ENCODE results near the gene GANC. TPM values are rescaled to one million over a fixed set of nuclear protein-coding genes. Genes with fewer than 3 reads are reported as not detected.

GANC gene
- total RNA-seq, 1 donor from 2014 or later: 17.8 TPM

DNA sequence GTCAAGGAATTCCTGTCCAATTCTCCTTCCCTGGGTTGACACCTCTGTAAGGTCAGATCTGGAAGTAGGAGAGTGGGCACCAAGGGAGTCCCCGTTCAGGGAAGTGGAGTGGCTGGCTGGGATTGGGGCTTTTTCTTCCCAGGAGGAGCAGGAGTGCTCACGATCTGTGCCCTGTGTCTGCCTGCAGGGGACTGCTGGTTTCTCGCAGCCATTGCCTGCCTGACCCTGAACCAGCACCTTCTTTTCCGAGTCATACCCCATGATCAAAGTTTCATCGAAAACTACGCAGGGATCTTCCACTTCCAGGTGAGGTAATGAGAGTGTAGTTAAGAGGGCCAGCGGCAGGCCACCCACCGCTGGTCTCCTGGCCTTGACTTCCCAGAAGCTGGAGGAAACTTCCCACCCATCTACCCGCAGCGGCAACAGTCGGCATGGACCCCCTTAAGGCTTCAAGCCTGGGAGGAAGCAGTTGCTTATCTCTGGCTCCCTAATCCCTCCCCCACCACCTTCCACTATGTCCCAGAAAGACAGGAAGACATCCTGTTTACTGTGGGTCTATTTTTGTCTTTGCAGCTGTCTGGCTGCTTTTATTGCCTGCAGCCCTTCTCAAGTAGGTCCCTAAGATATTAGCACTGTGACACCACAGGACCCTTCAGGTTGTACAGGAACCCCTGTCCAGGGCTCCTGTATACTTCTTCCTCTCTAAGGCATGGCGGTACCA, 113.1 kb downstream of the GANC start:
- H3K4me3 Mint-ChIP-seq (ENCODE audit: unreplicated experiment): no peak overlapping the region

DNA sequence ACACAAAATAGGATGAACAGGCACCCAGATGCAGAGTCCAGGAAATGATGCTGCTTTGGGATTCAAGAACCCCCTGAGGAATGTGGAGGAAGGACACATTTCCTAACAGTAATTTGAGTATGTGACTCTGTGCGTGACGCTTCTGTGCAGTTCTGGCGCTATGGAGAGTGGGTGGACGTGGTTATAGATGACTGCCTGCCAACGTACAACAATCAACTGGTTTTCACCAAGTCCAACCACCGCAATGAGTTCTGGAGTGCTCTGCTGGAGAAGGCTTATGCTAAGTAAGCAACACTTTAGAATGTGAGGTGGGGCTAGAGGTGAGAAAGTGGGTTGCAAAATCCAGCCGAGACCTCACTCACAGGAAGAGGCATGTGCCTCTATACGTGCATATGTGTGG, 114.6 kb downstream of the GANC start:
- no peak overlapping the region for H3K27ac Mint-ChIP-seq (ENCODE audit: unreplicated experiment)
- TF ChIP-seq, protein P1, sequence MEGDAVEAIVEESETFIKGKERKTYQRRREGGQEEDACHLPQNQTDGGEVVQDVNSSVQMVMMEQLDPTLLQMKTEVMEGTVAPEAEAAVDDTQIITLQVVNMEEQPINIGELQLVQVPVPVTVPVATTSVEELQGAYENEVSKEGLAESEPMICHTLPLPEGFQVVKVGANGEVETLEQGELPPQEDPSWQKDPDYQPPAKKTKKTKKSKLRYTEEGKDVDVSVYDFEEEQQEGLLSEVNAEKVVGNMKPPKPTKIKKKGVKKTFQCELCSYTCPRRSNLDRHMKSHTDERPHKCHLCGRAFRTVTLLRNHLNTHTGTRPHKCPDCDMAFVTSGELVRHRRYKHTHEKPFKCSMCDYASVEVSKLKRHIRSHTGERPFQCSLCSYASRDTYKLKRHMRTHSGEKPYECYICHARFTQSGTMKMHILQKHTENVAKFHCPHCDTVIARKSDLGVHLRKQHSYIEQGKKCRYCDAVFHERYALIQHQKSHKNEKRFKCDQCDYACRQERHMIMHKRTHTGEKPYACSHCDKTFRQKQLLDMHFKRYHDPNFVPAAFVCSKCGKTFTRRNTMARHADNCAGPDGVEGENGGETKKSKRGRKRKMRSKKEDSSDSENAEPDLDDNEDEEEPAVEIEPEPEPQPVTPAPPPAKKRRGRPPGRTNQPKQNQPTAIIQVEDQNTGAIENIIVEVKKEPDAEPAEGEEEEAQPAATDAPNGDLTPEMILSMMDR (IDR thresholded peaks at IDR 0.05; ENCODE audit: partially characterized antibody, unreplicated experiment): no peak
- H3K27me3 Mint-ChIP-seq (ENCODE audit: unreplicated experiment): no peaks in the 10 kb centered on the region
- no peaks in the 10 kb centered on the region for H3K36me3 Mint-ChIP-seq (ENCODE audit: unreplicated experiment)
- DNase-seq: no peak
- H3K9me3 Mint-ChIP-seq (ENCODE audit: unreplicated experiment): no peaks in the 10 kb centered on the region
- H3K4me3 Mint-ChIP-seq (ENCODE audit: unreplicated experiment): no peak overlapping the region
- no peaks in the 10 kb centered on the region for H3K4me1 Mint-ChIP-seq (ENCODE audit: low read depth, unreplicated experiment)

More for the DNA sequence above, 113.1 kb downstream of the GANC start:
- Mint-ChIP-seq H3K36me3 (ENCODE audit: unreplicated experiment) (no peaks in the 10 kb centered on the region), H3K27me3 (ENCODE audit: unreplicated experiment) (no peaks in the 10 kb centered on the region), H3K9me3 (ENCODE audit: unreplicated experiment) (no peaks in the 10 kb centered on the region), H3K27ac (ENCODE audit: unreplicated experiment) (no peak overlapping the region), H3K4me1 (ENCODE audit: low read depth, unreplicated experiment) (no peaks in the 10 kb centered on the region)
- DNase-seq: no peak
- TF ChIP-seq, protein P1 (IDR thresholded peaks at IDR 0.05; ENCODE audit: partially characterized antibody, unreplicated experiment): no peak

DNA sequence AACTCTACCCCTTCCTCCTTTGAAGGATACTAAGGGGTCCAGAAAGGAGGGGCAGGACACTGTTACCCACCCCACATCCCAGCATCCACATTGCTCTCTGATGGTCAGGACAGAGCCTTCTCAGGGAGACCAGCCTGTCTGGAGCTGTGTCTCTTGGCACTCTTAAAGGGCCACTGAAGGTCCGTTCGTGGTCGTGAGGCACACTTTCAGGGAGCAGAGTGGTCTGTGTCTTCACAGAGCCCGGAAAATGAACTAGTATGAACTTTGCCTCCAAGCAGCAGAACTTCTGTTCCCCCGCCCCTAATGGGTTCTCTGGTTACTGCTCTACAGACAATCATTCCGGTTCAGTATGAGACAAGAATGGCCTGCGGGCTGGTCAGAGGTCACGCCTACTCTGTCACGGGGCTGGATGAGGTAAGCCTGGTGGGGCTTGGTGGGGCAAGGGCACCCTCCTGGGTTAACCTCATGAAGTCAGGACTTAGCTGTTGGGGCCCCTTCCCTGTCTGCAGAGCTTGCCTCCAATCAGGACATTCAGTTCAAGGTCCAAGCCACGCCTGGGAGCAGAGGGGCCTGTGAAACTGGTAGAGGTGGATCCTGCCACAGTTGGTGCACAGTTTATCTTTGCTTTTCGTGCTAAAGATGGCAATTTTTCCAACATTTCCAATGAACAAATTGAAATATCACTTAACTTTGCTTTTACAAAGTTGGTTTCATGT, 119.5 kb downstream of the GANC start:
- H3K36me3 Mint-ChIP-seq (ENCODE audit: unreplicated experiment): no peaks in the 10 kb centered on the region
- H3K9me3 Mint-ChIP-seq (ENCODE audit: unreplicated experiment): no peaks in the 10 kb centered on the region
- no peaks in the 10 kb centered on the region for H3K27me3 Mint-ChIP-seq (ENCODE audit: unreplicated experiment)
- no peak overlapping the region for H3K27ac Mint-ChIP-seq (ENCODE audit: unreplicated experiment)
- no peak for DNase-seq
- H3K4me3 Mint-ChIP-seq (ENCODE audit: unreplicated experiment): no peak overlapping the region
- H3K4me1 Mint-ChIP-seq (ENCODE audit: low read depth, unreplicated experiment): no peaks in the 10 kb centered on the region
- TF ChIP-seq, protein P1 (IDR thresholded peaks at IDR 0.05; ENCODE audit: partially characterized antibody, unreplicated experiment): no peak

DNA sequence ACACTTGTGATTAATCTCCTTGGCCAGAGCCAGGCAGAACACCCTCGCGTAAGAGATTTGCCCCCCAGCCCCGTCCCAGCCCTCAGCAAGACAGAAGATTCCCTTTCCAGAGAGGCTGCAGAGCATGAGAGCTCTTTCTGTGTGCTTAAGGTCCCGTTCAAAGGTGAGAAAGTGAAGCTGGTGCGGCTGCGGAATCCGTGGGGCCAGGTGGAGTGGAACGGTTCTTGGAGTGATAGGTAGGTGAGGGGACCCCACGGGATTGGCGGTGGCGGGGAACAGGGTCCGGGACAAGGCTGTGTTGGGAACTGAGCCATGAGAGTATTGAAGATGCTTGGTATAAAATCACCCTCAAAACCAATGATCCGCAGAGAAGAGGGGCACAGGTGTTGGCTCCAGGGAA, 121.1 kb downstream of the GANC start:
- no peaks in the 10 kb centered on the region for H3K27me3 Mint-ChIP-seq (ENCODE audit: unreplicated experiment)
- H3K9me3 Mint-ChIP-seq (ENCODE audit: unreplicated experiment): no peaks in the 10 kb centered on the region
- H3K27ac Mint-ChIP-seq (ENCODE audit: unreplicated experiment): no peak overlapping the region
- no peaks in the 10 kb centered on the region for H3K36me3 Mint-ChIP-seq (ENCODE audit: unreplicated experiment)
- H3K4me3 Mint-ChIP-seq (ENCODE audit: unreplicated experiment): no peak overlapping the region
- H3K4me1 Mint-ChIP-seq (ENCODE audit: low read depth, unreplicated experiment): no peaks in the 10 kb centered on the region
- TF ChIP-seq, protein P1 (IDR thresholded peaks at IDR 0.05; ENCODE audit: partially characterized antibody, unreplicated experiment): no peak
- DNase-seq: no peak

DNA sequence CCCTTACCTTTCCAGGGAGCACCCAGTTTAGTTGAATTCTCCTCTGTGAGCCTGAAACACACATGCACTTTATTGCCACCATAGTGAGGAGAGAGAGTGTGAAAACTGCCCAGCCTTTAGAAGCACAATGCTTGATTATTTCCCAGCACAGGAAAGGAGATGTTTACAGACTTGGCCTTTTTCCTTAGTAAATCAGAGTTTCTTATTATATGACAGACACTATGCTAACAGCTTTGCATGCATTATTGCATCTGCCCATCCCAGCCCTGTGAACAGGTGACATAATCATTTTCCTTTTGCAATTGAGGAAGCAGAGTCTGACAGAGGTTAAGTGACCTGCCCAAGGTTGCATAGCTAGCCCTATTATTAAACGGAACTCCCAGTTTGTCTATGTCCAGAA, 122.8 kb downstream of the GANC start:
- H3K27me3 Mint-ChIP-seq (ENCODE audit: unreplicated experiment): no peaks in the 10 kb centered on the region
- no peaks in the 10 kb centered on the region for H3K4me1 Mint-ChIP-seq (ENCODE audit: low read depth, unreplicated experiment)
- H3K4me3 Mint-ChIP-seq (ENCODE audit: unreplicated experiment): no peak overlapping the region
- H3K27ac Mint-ChIP-seq (ENCODE audit: unreplicated experiment): no peak overlapping the region
- DNase-seq: no peak
- TF ChIP-seq, protein P1 (IDR thresholded peaks at IDR 0.05; ENCODE audit: partially characterized antibody, unreplicated experiment): no peak
- no peaks in the 10 kb centered on the region for H3K36me3 Mint-ChIP-seq (ENCODE audit: unreplicated experiment)
- no peaks in the 10 kb centered on the region for H3K9me3 Mint-ChIP-seq (ENCODE audit: unreplicated experiment)
